OCI-LY1 (cell line): ENCODE results near the gene TP53AIP1.

Experiments
- H2AFZ ChIP-seq: fragments of 200-600 bp; sonication (generic), shearing (Covaris generic); 2 replicates; pipeline ENCODE4 v1.6.0; 2014; ENCODE audit warnings: antibody characterized with exemption, mild to moderate bottlenecking, low read length
- H3F3A ChIP-seq: fragments of 200-600 bp; sonication (generic), shearing (Covaris generic); 2 replicates; pipeline ENCODE4 v1.6.0; 2014; ENCODE audit warnings: mild to moderate bottlenecking, antibody characterized with exemption, low read length, moderate library complexity; ENCODE audit not compliant: insufficient read depth
- H3K27ac ChIP-seq: fragments of 200-600 bp; sonication (generic); 2 replicates; pipeline ENCODE4 v1.5.1; 2014; ENCODE audit warnings: low read length, mixed run types, mild to moderate bottlenecking, low read depth; ENCODE audit not compliant: poor library complexity, severe bottlenecking
- H3K27me3 ChIP-seq: fragments of 200-600 bp; sonication (generic); 2 replicates; pipeline ENCODE4 v1.6.0; 2014; ENCODE audit warnings: antibody characterized with exemption, mild to moderate bottlenecking, low read length, moderate library complexity; ENCODE audit not compliant: insufficient read depth
- H3K36me3 ChIP-seq: fragments of 200-600 bp; sonication (generic); 2 replicates; pipeline ENCODE4 v1.6.1; 2014; ENCODE audit warnings: mild to moderate bottlenecking, antibody characterized with exemption, low read length, moderate library complexity, mixed read lengths; ENCODE audit not compliant: insufficient read depth
- H3K4me1 ChIP-seq: fragments of 200-600 bp; sonication (generic); 2 replicates; pipeline ENCODE4 v1.5.1; 2014; ENCODE audit warnings: mild to moderate bottlenecking, low read length, moderate library complexity; ENCODE audit not compliant: insufficient read depth, severe bottlenecking
- H3K4me2 ChIP-seq: fragments of 200-600 bp; sonication (generic), shearing (Covaris generic); 2 replicates; pipeline ENCODE4 v1.6.1; 2014; ENCODE audit warnings: low read length
- H3K4me3 ChIP-seq: fragments of 200-600 bp; sonication (generic); 2 replicates; pipeline ENCODE4 v1.5.1; 2014; ENCODE audit warnings: low read length, low read depth, mild to moderate bottlenecking, mixed read lengths; ENCODE audit not compliant: poor library complexity, severe bottlenecking
- H3K79me2 ChIP-seq: fragments of 200-600 bp; shearing (Covaris generic); 2 replicates; pipeline ENCODE4 v1.6.1; 2016; ENCODE audit warnings: mixed run types, low read length, mixed read lengths; ENCODE audit not compliant: insufficient read depth
- H3K9ac ChIP-seq: fragments of 200-600 bp; sonication (generic), shearing (Covaris generic); 2 replicates; pipeline ENCODE4 v1.6.1; 2014; ENCODE audit warnings: mild to moderate bottlenecking, low read length, mixed read lengths
- H3K9me2 ChIP-seq: fragments of 200-600 bp; sonication (generic), shearing (Covaris generic); 2 replicates; pipeline ENCODE4 v1.6.1; 2014; ENCODE audit warnings: low read depth, mild to moderate bottlenecking, low read length, mixed read lengths
- H3K9me3 ChIP-seq: fragments of 200-600 bp; shearing (Covaris generic); 2 replicates; pipeline ENCODE4 v1.6.1; 2014; ENCODE audit warnings: low read length, mixed read lengths
- H4K20me1 ChIP-seq: fragments of 200-600 bp; sonication (generic), shearing (Covaris generic); 2 replicates; pipeline ENCODE4 v1.6.0; 2016; ENCODE audit warnings: mild to moderate bottlenecking, low read length; ENCODE audit not compliant: insufficient read depth
- EZH2 ChIP-seq: fragments of 200-600 bp; sonication (generic), shearing (Covaris generic); IDR thresholded peaks from 2 replicates; pipeline ENCODE4 v1.8.0; 2017; ENCODE audit warnings: borderline replicate concordance, mixed run types, mild to moderate bottlenecking, antibody characterized with exemption, low read length, moderate library complexity, mixed read lengths
- TF ChIP-seq, protein P1 (sequence below): fragments of 200-600 bp; sonication (generic), shearing (Covaris generic); IDR thresholded peaks from 2 replicates; pipeline ENCODE4 v1.5.1; 2017; ENCODE audit warnings: mild to moderate bottlenecking, antibody characterized with exemption, low read length, moderate library complexity, mixed read lengths

TP53AIP1 gene

DNA sequence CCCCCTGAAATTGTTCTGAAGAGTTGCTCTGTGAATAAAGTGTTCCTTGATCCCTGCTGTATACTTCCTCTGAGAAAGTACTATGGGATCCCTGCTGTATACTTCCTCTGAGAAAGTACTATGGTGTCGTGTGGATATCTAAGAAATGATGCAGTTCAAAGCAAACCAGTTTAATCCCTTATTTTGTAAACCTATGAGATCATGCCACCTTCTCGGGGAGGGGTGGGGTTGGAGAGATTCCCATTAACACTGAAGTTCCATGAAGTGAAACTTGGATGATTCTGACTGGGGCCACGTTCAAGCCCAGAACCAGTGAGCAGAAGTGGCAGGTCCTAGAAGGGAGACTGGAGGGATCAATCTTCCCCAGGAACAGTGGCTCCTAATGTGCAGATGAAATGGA is 13.0 kb upstream of the TP53AIP1 start:
- H3K27me3 ChIP-seq: no peaks in the 10 kb centered on the region

DNA sequence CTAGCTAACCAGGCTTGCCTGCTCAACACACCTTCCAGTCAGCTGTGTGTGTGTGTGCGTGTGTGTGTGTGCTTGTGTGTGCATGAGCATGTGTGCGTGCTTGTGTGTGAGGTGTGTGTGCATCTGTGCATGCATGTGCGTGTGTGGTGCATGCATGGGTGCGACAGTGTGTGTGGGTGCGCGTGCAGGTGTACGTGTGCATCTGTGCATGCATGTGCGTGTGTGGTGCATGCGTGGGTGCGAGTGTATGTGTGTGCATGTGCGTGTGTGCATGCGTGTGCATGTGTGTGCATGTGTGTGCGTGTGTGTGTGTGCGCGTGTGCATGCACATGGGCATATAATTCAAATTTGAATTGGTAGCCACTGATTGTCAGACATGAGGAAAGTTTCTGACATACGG is 10.5 kb upstream of the TP53AIP1 start:
- TF ChIP-seq EZH2: no peak
- TF ChIP-seq, protein P1, sequence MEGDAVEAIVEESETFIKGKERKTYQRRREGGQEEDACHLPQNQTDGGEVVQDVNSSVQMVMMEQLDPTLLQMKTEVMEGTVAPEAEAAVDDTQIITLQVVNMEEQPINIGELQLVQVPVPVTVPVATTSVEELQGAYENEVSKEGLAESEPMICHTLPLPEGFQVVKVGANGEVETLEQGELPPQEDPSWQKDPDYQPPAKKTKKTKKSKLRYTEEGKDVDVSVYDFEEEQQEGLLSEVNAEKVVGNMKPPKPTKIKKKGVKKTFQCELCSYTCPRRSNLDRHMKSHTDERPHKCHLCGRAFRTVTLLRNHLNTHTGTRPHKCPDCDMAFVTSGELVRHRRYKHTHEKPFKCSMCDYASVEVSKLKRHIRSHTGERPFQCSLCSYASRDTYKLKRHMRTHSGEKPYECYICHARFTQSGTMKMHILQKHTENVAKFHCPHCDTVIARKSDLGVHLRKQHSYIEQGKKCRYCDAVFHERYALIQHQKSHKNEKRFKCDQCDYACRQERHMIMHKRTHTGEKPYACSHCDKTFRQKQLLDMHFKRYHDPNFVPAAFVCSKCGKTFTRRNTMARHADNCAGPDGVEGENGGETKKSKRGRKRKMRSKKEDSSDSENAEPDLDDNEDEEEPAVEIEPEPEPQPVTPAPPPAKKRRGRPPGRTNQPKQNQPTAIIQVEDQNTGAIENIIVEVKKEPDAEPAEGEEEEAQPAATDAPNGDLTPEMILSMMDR: no peak
- H3K9me2 ChIP-seq: no peaks in the 10 kb centered on the region
- H3K27ac ChIP-seq: no peak overlapping the region
- H3F3A ChIP-seq: no peaks in the 10 kb centered on the region
- no peak overlapping the region for H3K4me2 ChIP-seq
- H3K27me3 ChIP-seq: no peaks in the 10 kb centered on the region
- no peak overlapping the region for H3K9ac ChIP-seq
- no peaks in the 10 kb centered on the region for H3K79me2 ChIP-seq
- no peak overlapping the region for H2AFZ ChIP-seq
- H3K9me3 ChIP-seq: no peaks in the 10 kb centered on the region
- no peaks in the 10 kb centered on the region for H3K4me1 ChIP-seq
- H3K36me3 ChIP-seq: no peaks in the 10 kb centered on the region
- no peak overlapping the region for H3K4me3 ChIP-seq
- no peaks in the 10 kb centered on the region for H4K20me1 ChIP-seq

More for the DNA sequence above, 13.0 kb upstream of the TP53AIP1 start:
- Histone ChIP-seq H3K4me1 (no peaks in the 10 kb centered on the region), H3K79me2 (no peaks in the 10 kb centered on the region), H3K27ac (no peak overlapping the region), H3K4me3 (no peak overlapping the region), H2AFZ (no peak overlapping the region), H3F3A (no peaks in the 10 kb centered on the region), H3K9me3 (no peaks in the 10 kb centered on the region), H3K9me2 (no peaks in the 10 kb centered on the region), H3K9ac (no peak overlapping the region), H4K20me1 (no peaks in the 10 kb centered on the region), H3K36me3 (no peaks in the 10 kb centered on the region), H3K4me2 (no peak overlapping the region)
- no peak for TF ChIP-seq EZH2
- TF ChIP-seq, protein P1: no peak

DNA sequence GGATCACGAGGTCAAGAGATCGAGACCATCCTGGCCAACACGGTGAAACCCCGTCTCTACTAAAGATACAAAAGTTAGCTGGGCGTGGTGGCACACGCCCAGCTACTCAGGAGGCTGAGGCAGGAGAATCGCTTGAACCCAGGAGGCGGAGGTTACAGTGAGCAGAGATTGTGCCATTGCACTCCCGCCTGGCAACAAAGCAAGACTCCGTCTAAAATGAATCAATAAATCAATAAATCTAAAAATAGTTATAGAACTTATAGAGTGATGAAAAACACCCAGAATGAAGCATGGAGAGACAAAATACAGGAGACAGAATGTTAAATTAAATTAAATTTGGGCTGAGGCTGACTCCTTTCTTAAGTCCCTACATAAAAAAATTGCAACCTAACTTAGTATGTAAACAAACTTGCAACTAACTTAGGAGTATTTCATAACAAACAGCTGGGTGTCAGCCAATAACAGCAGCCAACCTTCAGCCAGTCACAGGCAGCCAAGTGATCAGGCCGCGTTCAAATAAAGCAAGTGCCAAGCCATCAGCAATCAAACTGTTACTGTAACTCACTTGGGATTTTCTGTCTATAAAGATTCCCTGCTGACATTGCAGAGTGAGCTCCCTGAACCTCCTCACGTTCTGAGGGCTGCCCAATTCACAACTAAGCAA is 7.3 kb upstream of the TP53AIP1 start:
- TF ChIP-seq, protein P1: no peak
- TF ChIP-seq EZH2: no peak
- Histone ChIP-seq H3K36me3 (no peaks in the 10 kb centered on the region), H3K9me2 (no peaks in the 10 kb centered on the region)

More for the DNA sequence above, 7.3 kb upstream of the TP53AIP1 start:
- Histone ChIP-seq H3K4me1 (no peaks in the 10 kb centered on the region), H3F3A (no peaks in the 10 kb centered on the region), H3K79me2 (no peaks in the 10 kb centered on the region), H3K27me3 (no peaks in the 10 kb centered on the region), H3K4me2 (no peak overlapping the region), H4K20me1 (no peaks in the 10 kb centered on the region), H3K4me3 (no peak overlapping the region), H2AFZ (no peak overlapping the region), H3K27ac (no peak overlapping the region), H3K9me3 (no peaks in the 10 kb centered on the region), H3K9ac (no peak overlapping the region)
